IMR-90 (cell line): ENCODE results near the gene SYCP1. TPM values are rescaled to one million over a fixed set of nuclear protein-coding genes. Genes with fewer than 3 reads are reported as not detected.

Source experiments
- ATAC-seq: fragments of 200-7000 bp; cut with Tn5 transposase; 2 replicates; pipeline ENCODE4 v1.9.1; 2020; ENCODE audit warnings: low read depth, mild to moderate bottlenecking, moderate library complexity
- BruUV-seq: library from RNA; stranded (reverse); fragments of 400-500 nt; replicated peaks from 2 replicates; lab custom pipeline; 2021; lab: Mats Ljungman, UMichigan
- CTCF ChIA-PET: fragments of 300-600 bp; formaldehyde crosslinking; extraction: SDS; loops from one replicate; lab custom pipeline; 2021; ENCODE audit warnings: antibody characterized with exemption; lab: Yijun Ruan, JAX
- POLR2A ChIA-PET: fragments of 300-600 bp; sonication (Branson Sonifier 250); formaldehyde crosslinking; loops from one replicate; lab custom pipeline; 2022; ENCODE audit warnings: antibody characterized with exemption; ENCODE audit not compliant: unreplicated experiment; lab: Charles Lee
- DNase-seq: peaks from one replicate; pipeline ENCODE4 v3.0.0; 2013
- H2AFZ ChIP-seq: replicated peaks from 2 replicates; pipeline ENCODE3; 2013; ENCODE audit warnings: low read length, mild to moderate bottlenecking; ENCODE audit not compliant: poor library complexity
- H2AK5ac ChIP-seq: 2 replicates; pipeline ENCODE4 v1.6.1; 2013; ENCODE audit warnings: low read depth, low read length, inconsistent platforms
- H2AK9ac ChIP-seq: replicated peaks from 2 replicates; pipeline ENCODE3; 2013; ENCODE audit warnings: mild to moderate bottlenecking, low read depth, low read length, moderate library complexity; ENCODE audit not compliant: poor library complexity
- H2BK120ac ChIP-seq: 2 replicates; pipeline ENCODE4 v1.6.1; 2013; ENCODE audit warnings: low read depth, low read length, inconsistent platforms
- H2BK15ac ChIP-seq: 3 replicates; pipeline ENCODE4 v1.6.1; 2013; ENCODE audit warnings: low read depth, low read length, inconsistent platforms
- H2BK20ac ChIP-seq: 2 replicates; pipeline ENCODE4 v1.6.1; 2013; ENCODE audit warnings: low read depth, mild to moderate bottlenecking, inconsistent platforms, low read length, moderate library complexity
- H2BK5ac ChIP-seq: 2 replicates; pipeline ENCODE4 v1.6.1; 2013; ENCODE audit warnings: mild to moderate bottlenecking, low read depth, low read length, inconsistent platforms; ENCODE audit not compliant: poor library complexity, severe bottlenecking
- H3K14ac ChIP-seq: replicated peaks from 2 replicates; pipeline ENCODE4 v1.6.1; 2013; ENCODE audit warnings: low read depth, low read length, inconsistent platforms
- H3K18ac ChIP-seq: 2 replicates; pipeline ENCODE4 v1.6.1; 2013; ENCODE audit warnings: low read depth, low read length, control low read depth
- H3K23ac ChIP-seq: 2 replicates; pipeline ENCODE4 v1.6.1; 2013; ENCODE audit warnings: low read depth, low read length, inconsistent platforms
- H3K27ac ChIP-seq: 2 replicates; pipeline ENCODE4 v1.5.1; 2013; ENCODE audit warnings: mild to moderate bottlenecking, control low read depth, low read length; ENCODE audit not compliant: insufficient read depth
- H3K27me3 ChIP-seq: 2 replicates; pipeline ENCODE4 v1.6.1; 2013; ENCODE audit warnings: low read length; ENCODE audit not compliant: control insufficient read depth, insufficient read depth
- H3K36me3 ChIP-seq: 2 replicates; pipeline ENCODE4 v1.6.1; 2013; ENCODE audit warnings: low read length, mixed read lengths; ENCODE audit not compliant: control insufficient read depth, insufficient read depth
- H3K4ac ChIP-seq: 2 replicates; pipeline ENCODE4 v1.6.1; 2013; ENCODE audit warnings: low read depth, low read length, inconsistent platforms
- H3K4me1 ChIP-seq: 2 replicates; pipeline ENCODE4 v1.6.1; 2013; ENCODE audit warnings: low read length, mixed read lengths; ENCODE audit not compliant: control insufficient read depth, insufficient read depth
- H3K4me2 ChIP-seq: 2 replicates; pipeline ENCODE4 v1.6.1; 2013; ENCODE audit warnings: low read depth, mild to moderate bottlenecking, control low read depth, low read length, moderate library complexity
- H3K4me3 ChIP-seq: 2 replicates; pipeline ENCODE4 v1.5.1; 2013; ENCODE audit warnings: low read depth, mild to moderate bottlenecking, control low read depth, low read length, moderate library complexity; ENCODE audit not compliant: insufficient read depth
- H3K56ac ChIP-seq: 2 replicates; pipeline ENCODE4 v1.6.1; 2013; ENCODE audit warnings: low read length, inconsistent platforms; ENCODE audit not compliant: insufficient read depth; ENCODE audit errors: extremely low read depth
- H3K79me1 ChIP-seq, 2 experiments: 2 replicates each; pipeline ENCODE4 v1.6.1; 2013; ENCODE audit warnings: low read length in 2 of 2, inconsistent platforms in 1 of 2, low read depth in 1 of 2
- H3K9ac ChIP-seq: 2 replicates; pipeline ENCODE4 v1.6.1; 2013; ENCODE audit warnings: low read depth, low read length, control low read depth
- H3K9me1 ChIP-seq: 2 replicates; pipeline ENCODE4 v1.6.1; 2013; ENCODE audit warnings: low read length, inconsistent platforms; ENCODE audit not compliant: insufficient read depth
- H3K9me3 ChIP-seq: 2 replicates; pipeline ENCODE4 v1.6.1; 2013; ENCODE audit warnings: low read length; ENCODE audit not compliant: control insufficient read depth, insufficient read depth
- H4K20me1 ChIP-seq: 2 replicates; pipeline ENCODE4 v1.6.1; 2013; ENCODE audit warnings: low read length, inconsistent platforms; ENCODE audit not compliant: insufficient read depth
- H4K5ac ChIP-seq: 2 replicates; pipeline ENCODE4 v1.6.1; 2013; ENCODE audit warnings: mild to moderate bottlenecking, low read depth, low read length, control low read depth
- H4K8ac ChIP-seq, 2 experiments: 2 replicates each; pipeline ENCODE4 v1.6.1; 2013; ENCODE audit warnings: low read depth in 2 of 2, low read length in 2 of 2, control low read depth in 1 of 2, inconsistent platforms in 1 of 2
- H4K91ac ChIP-seq: 2 replicates; pipeline ENCODE4 v1.6.1; 2013; ENCODE audit warnings: low read depth, low read length, inconsistent platforms; ENCODE audit not compliant: insufficient read depth
- BHLHE40 ChIP-seq: fragments of 150-350 bp; IDR thresholded peaks from 2 replicates; pipeline ENCODE4 v1.6.1; 2016; ENCODE audit warnings: mild to moderate bottlenecking, low read depth, low read length
- CEBPB ChIP-seq: IDR thresholded peaks from 2 replicates; pipeline ENCODE4 v1.6.1; 2012; ENCODE audit warnings: low read depth, low read length, improper control_type of control experiment
- CTCF ChIP-seq: conservative IDR thresholded peaks from 2 replicates; pipeline ENCODE4 v1.5.1; 2012; ENCODE audit warnings: mild to moderate bottlenecking, low read depth, low read length, improper control_type of control experiment
- ELK1 ChIP-seq: fragments of 150-350 bp; IDR thresholded peaks from 2 replicates; pipeline ENCODE4 v1.6.1; 2016; ENCODE audit warnings: low read depth, mild to moderate bottlenecking, low read length, moderate library complexity, borderline replicate concordance
- FOS ChIP-seq: fragments of 150-350 bp; IDR thresholded peaks from 2 replicates; pipeline ENCODE4 v1.6.1; 2016; ENCODE audit warnings: low read depth, low read length
- MAFK ChIP-seq: IDR thresholded peaks from 2 replicates; pipeline ENCODE4 v1.6.1; 2012; ENCODE audit warnings: low read depth, low read length, improper control_type of control experiment
- MAZ ChIP-seq: IDR thresholded peaks from 2 replicates; pipeline ENCODE4 v1.6.1; 2012; ENCODE audit warnings: low read depth, mild to moderate bottlenecking, low read length, improper control_type of control experiment, moderate library complexity, borderline replicate concordance
- MXI1 ChIP-seq: IDR thresholded peaks from 2 replicates; pipeline ENCODE4 v1.6.1; 2012; ENCODE audit warnings: low read depth, mild to moderate bottlenecking, low read length, moderate library complexity, borderline replicate concordance
- NFE2L2 ChIP-seq: fragments of 150-350 bp; IDR thresholded peaks from 2 replicates; pipeline ENCODE4 v1.6.1; 2016; ENCODE audit warnings: low read depth, mild to moderate bottlenecking, low read length
- POLR2A ChIP-seq: IDR thresholded peaks from 2 replicates; pipeline ENCODE4 v1.6.1; 2012; ENCODE audit warnings: mild to moderate bottlenecking, low read depth, low read length
- RAD21 ChIP-seq: IDR thresholded peaks from 2 replicates; pipeline ENCODE4 v1.6.1; 2012; ENCODE audit warnings: low read length, improper control_type of control experiment
- RCOR1 ChIP-seq: IDR thresholded peaks from 2 replicates; pipeline ENCODE4 v1.6.1; 2012; ENCODE audit warnings: mild to moderate bottlenecking, low read length, improper control_type of control experiment; ENCODE audit not compliant: insufficient replicate concordance
- RFX5 ChIP-seq: IDR thresholded peaks from 2 replicates; pipeline ENCODE4 v1.8.0; 2012; ENCODE audit warnings: low read depth, mild to moderate bottlenecking, low read length, moderate library complexity
- USF2 ChIP-seq: fragments of 150-350 bp; IDR thresholded peaks from 2 replicates; pipeline ENCODE4 v1.6.1; 2017; ENCODE audit warnings: mild to moderate bottlenecking, antibody characterized with exemption, low read length, low read depth
- WGBS, 2 experiments: methylation state at CpG; one replicate each; pipeline versions ENCODE4 v1.1.5 to v1.1.7; 2013; ENCODE audit warnings: missing lambda C conversion rate in 2 of 2; ENCODE audit not compliant: insufficient read length in 1 of 2; ENCODE audit errors: extremely low coverage in 2 of 2; 5-methylcytosine and 5-hydroxymethylcytosine counted together
- dilution Hi-C: fragments of 300-500 bp; cut with HindIII; formaldehyde crosslinking; loops from one replicate; pipeline ENCODE4 v1.14.3; 2018; ENCODE audit warnings: low sequenced_read_pairs; ENCODE audit not compliant: unreplicated experiment
- in situ Hi-C: fragments of 300-500 bp; cut with MboI; formaldehyde crosslinking; loops from 3 replicates; pipeline ENCODE4 v1.14.3; 2019; ENCODE audit warnings: low sequenced_read_pairs, inconsistent platforms, mixed read lengths
- intact Hi-C: fragments of 100-400 bp; cut with micrococcal nuclease; formaldehyde crosslinking; loops from 2 replicates; pipeline ENCODE4 v1.10.0; 2022
- polyA plus RNA-seq, 3 experiments: library from polyadenylated mRNA; depleted of rRNA; stranded (reverse); fragments of >200 nt; gene quantifications; 2 replicates each; pipeline ENCODE4 v1.2.3, GENCODE V29; 2012; ENCODE audit warnings: low replicate concordance in 1 of 3
- total RNA-seq: library from RNA; depleted of rRNA; stranded (reverse); fragments of >200 nt; gene quantifications from 2 replicates; pipeline ENCODE4 v1.2.3, GENCODE V29; 2012

SYCP1 gene
- total and polyA plus RNA-seq, 2 of the 4 experiments (the other 2 are of a cell fraction) = not detected

- H4K91ac ChIP-seq = no peak overlapping the region
- H3K4me2 ChIP-seq = no peak overlapping the region
- no peak overlapping the region for H2BK20ac ChIP-seq
- H2AFZ ChIP-seq = no peak overlapping the region
- no peak overlapping the region for H3K9ac ChIP-seq
- no peaks in the 10 kb centered on the region; the same call in 1 of the 2 replicates for H3K27me3 ChIP-seq
- no peaks in the 10 kb centered on the region for H4K20me1 ChIP-seq
- WGBS, 2 experiments = no CpG with 5 or more reads among the region's 1 CpG
- no peak overlapping the region for H2BK15ac ChIP-seq
- no peaks in the 10 kb centered on the region for H3K9me3 ChIP-seq
- H3K4me3 ChIP-seq = no peak overlapping the region
- H3K14ac ChIP-seq = no peak overlapping the region
- ChIA-PET CTCF (no interaction called here), POLR2A (no interaction called here)
- no peaks in the 10 kb centered on the region for H3K4me1 ChIP-seq
- TF ChIP-seq RAD21 = no peak
- TF ChIP-seq BHLHE40 = no peak
- no peak for TF ChIP-seq MAFK
- no peak for TF ChIP-seq RFX5
- no peak for TF ChIP-seq ELK1
- TF ChIP-seq CTCF = no peak
- TF ChIP-seq POLR2A = no peak
- no peak for TF ChIP-seq MXI1
- no peak for TF ChIP-seq RCOR1
- no peak for TF ChIP-seq NFE2L2
- TF ChIP-seq MAZ = no peak
- TF ChIP-seq FOS = no peak
- TF ChIP-seq CEBPB = no peak
- TF ChIP-seq USF2 = no peak
- no TSS peak for BruUV-seq
- no peak overlapping the region for H4K8ac ChIP-seq
- DNase-seq (no peak), ATAC-seq (no peak)
- H2AK5ac ChIP-seq = no peak overlapping the region
- H3K9me1 ChIP-seq = no peaks in the 10 kb centered on the region
- no peak overlapping the region for H3K23ac ChIP-seq
- no peak overlapping the region for H2BK120ac ChIP-seq
- no peak overlapping the region for H3K27ac ChIP-seq
- in situ Hi-C loops = loop anchor here (10.0 kb wide), 1 partner anchor 493 kb away; no protein-coding TSS in a partner anchor
- dilution Hi-C loops = no loop called here
- H2BK5ac ChIP-seq = no peak overlapping the region
- no peak overlapping the region for H3K4ac ChIP-seq
- intact Hi-C loops = loop anchor here (5.0 kb wide), 1 partner anchor 485 kb away; no protein-coding TSS in a partner anchor
- no peak overlapping the region for H3K18ac ChIP-seq
- H4K5ac ChIP-seq = no peak overlapping the region
- no peaks in the 10 kb centered on the region for H3K36me3 ChIP-seq
- H3K79me1 ChIP-seq = no peaks in the 10 kb centered on the region
- no peak overlapping the region for H2AK9ac ChIP-seq
- H3K56ac ChIP-seq = no peak overlapping the region
Observed at GRCh38 chr1:114982251-114982650, 127.6 kb downstream of the SYCP1 start.
